Measurements from ENCODE around the gene WBP1.
"Not testable (repeated sequence)": the region's sequence is repeated elsewhere in the genome, so short reads cannot be mapped to it uniquely, and the experiment has no call there.

Gene WBP1

DNA sequence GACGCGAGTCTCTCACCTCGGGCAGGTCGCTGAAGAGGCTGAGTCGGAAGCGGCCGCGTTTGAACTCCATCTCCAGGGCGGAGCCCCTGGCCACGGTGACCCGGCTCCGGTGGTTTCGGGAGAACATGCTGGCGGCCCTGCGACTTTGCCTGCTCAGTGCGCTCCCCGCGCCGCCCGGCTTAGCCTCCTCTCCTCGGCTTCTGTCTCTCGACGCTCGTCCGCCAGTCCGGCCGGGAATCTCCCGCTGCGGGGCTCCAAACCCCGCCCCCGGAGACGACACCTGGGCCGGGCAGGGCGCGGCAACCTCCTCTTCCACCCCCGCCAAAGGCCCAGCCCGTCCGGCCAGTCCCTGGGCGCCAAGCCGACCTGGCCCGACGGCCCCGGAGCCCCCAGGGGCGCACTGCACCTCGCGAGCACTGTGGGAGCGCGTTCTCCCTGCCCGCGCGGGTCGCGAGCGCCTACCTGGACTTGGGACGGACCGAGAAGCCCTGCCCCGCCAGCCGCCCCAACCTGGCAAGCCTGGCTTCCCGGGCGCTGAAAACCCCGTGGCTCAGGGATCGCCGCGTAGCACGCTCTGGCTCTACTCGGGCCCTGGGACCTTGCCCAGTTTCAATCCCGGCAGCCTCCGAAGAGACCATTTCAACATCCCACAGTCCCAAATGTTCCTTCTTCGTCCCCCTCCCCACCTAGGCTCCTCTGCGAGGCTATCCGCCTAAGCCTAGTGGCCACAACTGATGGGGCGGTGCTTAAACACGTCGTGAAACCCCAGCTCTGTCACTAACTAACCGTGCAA, 16.4 kb upstream of the WBP1 start, which contains the start of gene RTKN:
Gene RTKN (minus strand): TSS at position 248 of the 793 bp plus-strand sequence. CDS start 121 bp downstream, at position 127.
- Histone ChIP-seq H3K4me1 (ENCODE audit: control insufficient read depth, insufficient read depth, low read length) (peaks cover 30% of the 10 kb centered on the region), H3K9ac (ENCODE audit: low read length) (peak within 1 kb of the TSS; percentile 82), H3K27me3 (ENCODE audit: control insufficient read depth, insufficient read depth, low read length) (0 out of 2 replicates have a peak, but pooled peaks cover 5% of the 10 kb centered on the region), H3K9me3 (ENCODE audit: control insufficient read depth, insufficient read depth, low read depth, low read length) (no peaks in the 10 kb centered on the region), H3K36me3 (ENCODE audit: control insufficient read depth, insufficient read depth, low read length) (0 out of 2 replicates have a peak, but pooled peaks cover 3% of the 10 kb centered on the region), H3K4me3 (ENCODE audit: low read depth, low read length) (peak within 1 kb of the TSS; percentile 77), H3K27ac (ENCODE audit: low read depth, low read length) (peak within 1 kb of the TSS; percentile 81; the same call in 1 of the 2 replicates)

DNA sequence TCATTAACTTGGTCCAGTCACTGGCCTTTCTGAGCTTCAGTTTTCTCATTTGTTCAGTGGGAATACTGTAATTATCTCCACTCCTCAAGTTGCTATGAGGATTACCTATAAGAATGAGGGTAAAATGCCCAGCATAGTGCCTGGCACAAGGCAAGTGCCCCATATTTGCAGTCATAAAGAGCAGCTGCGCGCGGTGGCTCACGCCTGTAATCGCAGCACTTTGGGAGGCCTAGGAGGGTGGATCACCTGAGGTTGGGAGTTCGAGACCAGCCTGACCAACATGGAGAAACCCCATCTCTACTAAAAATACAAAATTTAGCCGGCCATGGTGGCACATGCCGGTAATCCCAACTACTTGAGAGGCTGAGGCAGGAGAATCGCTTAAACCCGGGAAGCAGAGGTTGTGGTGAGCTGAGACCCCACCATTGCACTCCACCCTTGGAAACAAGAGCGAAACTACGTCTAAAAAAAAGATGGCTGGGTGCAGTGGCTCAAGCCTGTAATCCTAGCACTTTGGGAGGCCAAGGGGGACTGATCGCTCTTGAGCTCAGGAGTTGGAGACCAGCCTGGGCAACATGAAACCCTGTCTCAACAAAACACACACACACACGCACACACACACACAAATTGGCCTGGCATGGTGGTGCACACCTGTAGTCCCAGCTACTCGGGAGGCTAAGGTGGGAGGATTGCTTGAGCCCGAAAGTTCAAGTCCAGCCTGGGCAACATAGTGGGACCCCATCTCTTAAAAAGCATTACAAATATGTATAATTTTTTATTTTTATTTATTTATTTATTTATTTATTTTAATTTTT, 15.5 kb upstream of the WBP1 start:
- H3K9me3 ChIP-seq (ENCODE audit: control insufficient read depth, insufficient read depth, low read depth, low read length); H3K27ac ChIP-seq (ENCODE audit: low read depth, low read length); H3K27me3 ChIP-seq (ENCODE audit: control insufficient read depth, insufficient read depth, low read length); H3K36me3 ChIP-seq (ENCODE audit: control insufficient read depth, insufficient read depth, low read length): not testable (repeated sequence)
- peak overlapping the region; percentile 77 for H3K4me3 ChIP-seq (ENCODE audit: low read depth, low read length)
- peaks cover 22% of the 10 kb centered on the region for H3K4me1 ChIP-seq (ENCODE audit: control insufficient read depth, insufficient read depth, low read length)
- peak overlapping the region; percentile 82 for H3K9ac ChIP-seq (ENCODE audit: low read length)

DNA sequence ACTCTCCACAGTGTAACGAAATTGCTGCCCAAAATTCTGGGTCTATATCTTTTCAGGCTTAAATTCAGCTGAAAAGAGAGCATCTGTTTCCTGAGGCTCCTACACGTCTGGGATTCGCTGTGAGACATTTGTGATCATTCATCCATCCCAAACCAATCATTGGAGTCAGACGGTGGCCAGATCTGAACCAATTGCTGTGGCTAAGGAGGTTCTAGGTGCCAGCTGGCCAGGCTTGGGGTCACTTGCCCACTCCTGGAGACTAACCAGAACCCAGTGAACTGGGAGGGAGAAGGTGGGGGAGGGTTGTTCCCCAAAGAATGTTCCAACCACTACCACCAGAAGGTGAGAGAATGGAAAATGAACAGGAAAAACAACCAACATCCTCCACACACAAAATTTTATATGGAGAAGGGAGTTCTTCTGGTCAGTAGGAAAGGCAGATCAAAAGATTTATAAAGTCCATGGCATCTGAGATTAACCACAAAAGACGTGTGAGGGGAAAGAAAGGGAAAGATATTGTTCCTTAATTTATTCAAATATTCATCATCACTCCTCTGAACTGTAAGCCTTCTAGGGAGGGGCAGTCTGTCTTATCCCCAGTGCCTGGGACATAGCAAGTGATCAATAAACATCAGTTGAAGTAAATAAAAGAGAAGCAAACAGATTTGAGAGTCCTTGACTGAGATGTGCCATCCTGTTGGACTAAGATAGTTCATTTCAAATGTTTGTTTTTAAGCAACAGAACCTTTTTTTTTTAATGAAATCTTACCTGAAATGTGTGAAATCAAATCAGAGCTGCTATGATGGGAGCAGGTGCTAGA, 13.5 kb upstream of the WBP1 start:
- Histone ChIP-seq H3K9me3 (ENCODE audit: control insufficient read depth, insufficient read depth, low read depth, low read length) (no peaks in the 10 kb centered on the region), H3K36me3 (ENCODE audit: control insufficient read depth, insufficient read depth, low read length) (no peaks in the 10 kb centered on the region), H3K4me1 (ENCODE audit: control insufficient read depth, insufficient read depth, low read length) (peaks cover 2% of the 10 kb centered on the region; the same call in 1 of the 2 replicates), H3K4me3 (ENCODE audit: low read depth, low read length) (no peak overlapping the region), H3K27ac (ENCODE audit: low read depth, low read length) (no peak overlapping the region), H3K9ac (ENCODE audit: low read length) (no peak overlapping the region), H3K27me3 (ENCODE audit: control insufficient read depth, insufficient read depth, low read length) (0 out of 2 replicates have a peak, but pooled peaks cover 5% of the 10 kb centered on the region)

DNA sequence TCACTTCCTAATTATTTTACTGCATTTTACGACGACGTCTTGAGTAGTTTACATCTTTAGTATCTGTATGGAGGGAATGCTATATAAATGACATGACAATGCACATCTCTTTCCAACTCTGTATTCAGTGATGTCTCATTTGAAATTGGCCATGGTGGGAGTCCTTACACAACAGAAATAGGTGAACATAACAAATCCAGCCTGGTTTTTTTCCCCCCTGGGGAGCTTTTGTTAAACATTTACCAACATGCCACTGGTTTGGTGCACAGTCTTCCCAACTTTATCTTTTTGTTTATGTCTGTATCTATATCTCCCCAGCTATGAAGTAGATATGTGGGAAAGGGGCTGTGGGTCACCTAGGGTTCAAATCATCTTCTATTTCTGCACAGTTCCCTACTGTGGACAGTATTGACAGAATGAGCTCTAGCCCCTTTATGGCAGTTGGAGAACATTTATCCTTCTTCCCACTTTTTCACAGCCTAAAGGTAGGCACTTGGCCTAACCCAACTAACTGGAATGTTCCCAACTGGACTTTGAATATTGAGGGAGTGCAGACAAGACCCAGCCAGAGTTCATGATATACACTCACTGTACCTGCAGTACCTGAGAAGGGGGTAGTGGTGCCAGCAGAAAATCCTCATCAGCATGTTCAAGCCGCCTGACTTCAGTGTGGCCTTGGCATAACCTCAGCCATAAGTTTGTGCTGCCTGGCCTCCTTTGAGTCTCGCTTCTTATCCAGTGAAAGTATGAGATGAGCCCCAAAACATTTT, 10.8 kb upstream of the WBP1 start:
- Histone ChIP-seq H3K4me1 (ENCODE audit: control insufficient read depth, insufficient read depth, low read length) (peaks cover under 1% of the 10 kb centered on the region; the same call in 1 of the 2 replicates), H3K9me3 (ENCODE audit: control insufficient read depth, insufficient read depth, low read depth, low read length) (no peaks in the 10 kb centered on the region), H3K36me3 (ENCODE audit: control insufficient read depth, insufficient read depth, low read length) (no peaks in the 10 kb centered on the region), H3K27me3 (ENCODE audit: control insufficient read depth, insufficient read depth, low read length) (0 out of 2 replicates have a peak, but pooled peaks cover 5% of the 10 kb centered on the region), H3K27ac (ENCODE audit: low read depth, low read length) (no peak overlapping the region), H3K4me3 (ENCODE audit: low read depth, low read length) (no peak overlapping the region), H3K9ac (ENCODE audit: low read length) (no peak overlapping the region)

DNA sequence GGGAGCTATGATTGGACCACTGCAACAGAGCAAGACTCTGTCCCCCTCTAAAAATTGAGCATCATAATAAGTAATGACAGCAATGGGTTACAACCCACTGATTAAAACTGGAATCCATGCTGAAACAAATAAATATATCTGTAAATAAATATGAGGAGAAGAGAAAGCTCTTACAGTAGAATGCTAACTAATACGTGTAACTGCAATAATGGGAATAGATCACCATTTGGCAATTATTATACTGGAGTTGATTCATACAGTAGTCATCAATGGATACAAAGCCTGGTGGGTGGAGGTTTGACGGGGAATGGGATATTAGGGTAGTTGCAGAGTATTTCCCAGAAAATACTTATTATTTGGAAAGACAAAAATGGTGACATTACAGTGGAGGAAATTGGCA, 9.5 kb upstream of the WBP1 start:
- Histone ChIP-seq H3K4me1 (ENCODE audit: control insufficient read depth, insufficient read depth, low read length) (peaks cover 5% of the 10 kb centered on the region; the same call in 1 of the 2 replicates), H3K4me3 (ENCODE audit: low read depth, low read length) (no peak overlapping the region), H3K27ac (ENCODE audit: low read depth, low read length) (no peak overlapping the region), H3K36me3 (ENCODE audit: control insufficient read depth, insufficient read depth, low read length) (no peaks in the 10 kb centered on the region), H3K27me3 (ENCODE audit: control insufficient read depth, insufficient read depth, low read length) (0 out of 2 replicates have a peak, but pooled peaks cover 5% of the 10 kb centered on the region), H3K9me3 (ENCODE audit: control insufficient read depth, insufficient read depth, low read depth, low read length) (no peaks in the 10 kb centered on the region), H3K9ac (ENCODE audit: low read length) (no peak overlapping the region)

DNA sequence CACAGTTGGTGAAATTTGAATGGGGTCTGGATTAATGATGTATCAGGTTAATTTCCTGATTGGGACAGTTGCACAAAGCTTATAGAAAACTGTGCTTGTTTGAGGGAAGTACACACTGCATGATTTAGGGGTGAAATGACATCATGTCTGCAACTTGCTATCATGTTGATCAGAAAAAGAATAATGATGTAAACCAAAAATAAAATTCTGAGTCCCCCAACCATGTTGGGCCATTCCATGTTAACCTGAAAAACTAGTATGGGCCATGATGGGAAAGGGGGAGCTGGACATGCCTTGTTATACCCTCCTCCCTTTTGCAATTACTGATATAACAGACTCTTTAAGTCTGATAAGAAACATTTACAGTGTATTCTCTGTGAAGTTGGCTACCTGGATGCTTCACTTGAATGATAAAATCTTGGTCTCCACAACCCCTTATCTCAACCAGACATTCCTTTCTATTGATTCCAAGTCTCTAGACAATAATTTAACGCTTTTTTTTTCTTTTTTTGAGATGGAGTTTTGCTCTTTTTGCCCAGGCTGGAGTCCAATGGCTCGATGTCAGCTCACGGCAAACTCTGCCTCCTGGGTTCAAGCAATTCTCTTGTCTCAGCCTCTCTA, 7.6 kb upstream of the WBP1 start:
- peaks cover 9% of the 10 kb centered on the region; the same call in 1 of the 2 replicates for H3K4me1 ChIP-seq (ENCODE audit: control insufficient read depth, insufficient read depth, low read length)
- no peaks in the 10 kb centered on the region for H3K9me3 ChIP-seq (ENCODE audit: control insufficient read depth, insufficient read depth, low read depth, low read length)
- no peak overlapping the region for H3K27ac ChIP-seq (ENCODE audit: low read depth, low read length)
- H3K27me3 ChIP-seq (ENCODE audit: control insufficient read depth, insufficient read depth, low read length) = no peaks in the 10 kb centered on the region
- H3K4me3 ChIP-seq (ENCODE audit: low read depth, low read length) = no peak overlapping the region
- no peak overlapping the region for H3K9ac ChIP-seq (ENCODE audit: low read length)
- no peaks in the 10 kb centered on the region for H3K36me3 ChIP-seq (ENCODE audit: control insufficient read depth, insufficient read depth, low read length)

DNA sequence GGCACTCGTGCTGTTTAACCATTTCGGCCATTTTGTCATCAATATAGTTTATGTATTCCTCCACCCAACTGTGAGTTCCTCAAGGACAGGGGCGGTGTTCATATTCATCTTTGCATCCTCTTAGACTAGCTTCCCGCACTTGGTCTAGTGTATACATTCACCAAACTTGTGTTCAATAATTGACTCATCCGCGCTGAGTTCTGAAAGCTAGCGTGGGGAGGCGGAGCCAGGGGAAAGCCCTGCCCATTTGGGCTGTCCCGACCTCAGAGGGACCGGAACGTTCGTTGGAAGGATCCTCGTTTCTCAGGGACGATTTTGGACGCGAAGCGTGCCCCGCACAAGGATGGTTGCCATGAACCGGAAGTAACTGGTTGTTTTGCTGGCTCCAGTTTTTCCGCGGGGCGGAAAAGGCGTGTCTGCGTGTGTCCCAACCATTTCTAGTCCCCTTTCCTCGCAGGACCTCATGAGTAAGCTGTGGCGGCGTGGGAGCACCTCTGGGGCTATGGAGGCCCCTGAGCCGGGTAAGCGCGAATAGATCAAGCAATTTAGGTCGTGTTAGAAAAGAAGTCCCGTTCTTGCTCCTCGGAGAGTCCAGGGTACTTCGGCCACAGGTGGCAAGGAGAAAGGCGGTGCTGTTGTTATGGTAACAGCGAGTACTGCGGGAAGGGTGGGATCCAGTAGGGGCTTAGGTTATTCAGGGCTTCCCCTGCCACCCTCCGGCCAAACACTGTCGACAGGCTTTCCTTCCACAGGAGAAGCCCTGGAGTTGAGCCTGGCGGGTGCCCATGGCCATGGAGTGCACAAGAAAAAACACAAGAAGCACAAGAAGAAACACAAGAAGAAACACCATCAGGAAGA, 3.4 kb upstream of the WBP1 start, which contains the start of gene INO80B:
Gene INO80B (plus strand): TSS at position 434 of the 858 bp plus-strand sequence. CDS start 30 bp downstream, at position 464.
- Histone ChIP-seq H3K9ac (ENCODE audit: low read length) (peak within 1 kb of the TSS; percentile 48), H3K9me3 (ENCODE audit: control insufficient read depth, insufficient read depth, low read depth, low read length) (no peaks in the 10 kb centered on the region), H3K36me3 (ENCODE audit: control insufficient read depth, insufficient read depth, low read length) (no peaks in the 10 kb centered on the region), H3K4me1 (ENCODE audit: control insufficient read depth, insufficient read depth, low read length) (peaks cover 9% of the 10 kb centered on the region; the same call in 1 of the 2 replicates), H3K27ac (ENCODE audit: low read depth, low read length) (no peak within 1 kb of the TSS), H3K4me3 (ENCODE audit: low read depth, low read length) (peak within 1 kb of the TSS; percentile 77), H3K27me3 (ENCODE audit: control insufficient read depth, insufficient read depth, low read length) (no peaks in the 10 kb centered on the region)

DNA sequence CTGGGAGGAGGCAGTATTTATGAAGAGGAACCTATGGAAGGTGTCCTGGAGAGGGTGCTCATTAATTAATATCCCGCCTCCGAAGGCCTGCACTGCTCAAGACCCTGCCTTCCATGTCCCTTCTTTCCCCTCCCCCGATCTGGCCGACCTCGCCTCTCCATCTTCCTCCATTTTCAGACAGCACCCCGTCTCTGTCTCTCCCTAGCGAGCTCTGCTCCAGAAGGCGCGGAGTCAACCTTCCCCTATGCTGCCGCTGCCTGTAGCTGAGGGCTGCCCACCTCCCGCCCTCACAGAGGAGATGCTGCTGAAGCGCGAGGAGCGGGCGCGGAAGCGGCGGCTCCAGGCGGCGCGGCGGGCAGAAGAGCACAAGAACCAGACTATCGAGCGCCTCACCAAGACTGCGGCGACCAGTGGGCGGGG, 1.1 kb upstream of the WBP1 start:
- Histone ChIP-seq H3K4me3 (ENCODE audit: low read depth, low read length) (peak overlapping the region; percentile 71), H3K9me3 (ENCODE audit: control insufficient read depth, insufficient read depth, low read depth, low read length) (no peaks in the 10 kb centered on the region), H3K4me1 (ENCODE audit: control insufficient read depth, insufficient read depth, low read length) (peaks cover 9% of the 10 kb centered on the region; the same call in 1 of the 2 replicates), H3K27me3 (ENCODE audit: control insufficient read depth, insufficient read depth, low read length) (no peaks in the 10 kb centered on the region), H3K27ac (ENCODE audit: low read depth, low read length) (no peak overlapping the region), H3K9ac (ENCODE audit: low read length) (peak overlapping the region; percentile 41), H3K36me3 (ENCODE audit: control insufficient read depth, insufficient read depth, low read length) (peaks cover 10% of the 10 kb centered on the region)

DNA sequence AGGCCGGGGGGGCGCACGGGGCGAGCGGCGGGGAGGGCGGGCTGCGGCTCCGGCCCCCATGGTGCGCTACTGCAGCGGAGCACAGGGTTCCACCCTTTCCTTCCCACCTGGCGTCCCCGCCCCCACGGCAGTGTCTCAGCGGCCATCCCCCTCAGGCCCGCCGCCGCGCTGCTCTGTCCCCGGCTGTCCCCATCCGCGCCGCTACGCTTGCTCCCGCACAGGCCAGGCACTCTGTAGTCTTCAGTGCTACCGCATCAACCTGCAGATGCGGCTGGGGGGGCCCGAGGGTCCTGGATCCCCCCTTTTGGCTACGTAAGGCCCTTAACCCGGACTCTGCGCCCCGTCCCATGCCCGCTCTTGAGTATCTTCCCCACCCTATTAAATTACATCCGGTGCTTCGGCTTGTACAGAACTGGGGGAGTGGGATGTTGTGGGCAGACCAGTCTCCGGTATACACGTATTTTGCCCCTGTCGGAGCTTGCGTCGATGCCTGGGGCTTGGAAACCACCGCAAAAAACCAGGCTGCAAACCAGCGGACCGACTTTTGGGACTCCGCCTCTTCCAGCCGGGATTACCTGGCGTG, 598 bp upstream of the WBP1 start:
- peak overlapping the region; percentile 71 for H3K27ac ChIP-seq (ENCODE audit: low read depth, low read length)
- peaks cover 15% of the 10 kb centered on the region for H3K36me3 ChIP-seq (ENCODE audit: control insufficient read depth, insufficient read depth, low read length)
- H3K9me3 ChIP-seq (ENCODE audit: control insufficient read depth, insufficient read depth, low read depth, low read length) = no peaks in the 10 kb centered on the region
- H3K27me3 ChIP-seq (ENCODE audit: control insufficient read depth, insufficient read depth, low read length) = no peaks in the 10 kb centered on the region
- peak overlapping the region; percentile 71 for H3K4me3 ChIP-seq (ENCODE audit: low read depth, low read length)
- peaks cover 6% of the 10 kb centered on the region; the same call in 1 of the 2 replicates for H3K4me1 ChIP-seq (ENCODE audit: control insufficient read depth, insufficient read depth, low read length)
- H3K9ac ChIP-seq (ENCODE audit: low read length) = peak overlapping the region; percentile 71
